ENCODE results near the gene PPARA.
"Not testable (repeated sequence)": the region's sequence is repeated elsewhere in the genome, so short reads cannot be mapped to it uniquely, and the experiment has no call there.

The PPARA gene

DNA sequence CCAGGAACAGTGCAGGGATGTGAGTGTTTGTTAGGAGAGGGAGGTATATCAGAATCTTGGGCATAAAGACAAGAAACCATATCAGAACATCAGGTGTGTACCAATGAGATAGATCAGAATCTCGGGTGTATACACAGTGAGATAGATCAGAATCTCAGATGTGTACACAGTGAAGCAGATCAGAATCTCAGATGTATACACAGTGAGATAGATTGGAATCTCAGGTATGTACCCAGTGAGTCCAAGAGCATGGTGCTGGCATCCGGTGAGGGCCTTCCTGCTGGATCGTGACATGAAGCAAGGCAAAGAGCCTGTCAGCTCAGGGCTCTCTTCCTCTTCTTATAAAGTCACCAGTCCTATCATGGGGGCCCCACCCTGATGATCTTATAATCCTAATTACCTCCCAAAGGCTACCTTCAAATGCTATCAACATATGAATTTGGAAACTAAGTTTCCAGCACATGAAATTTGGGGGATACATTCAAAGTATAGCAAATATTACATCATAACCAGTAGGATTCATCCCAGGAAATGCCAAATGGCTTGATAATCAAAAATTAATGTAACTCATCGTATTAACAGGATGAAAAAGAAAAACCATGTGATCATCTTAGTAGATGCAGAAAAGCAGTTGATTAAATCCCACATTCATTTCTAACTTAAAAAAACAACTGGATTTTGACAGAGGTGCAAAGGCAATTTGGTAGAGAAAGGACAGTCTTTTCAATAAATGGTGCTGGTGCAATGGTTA, 28.6 kb downstream of the PPARA start:
- DNase-seq: no peak

DNA sequence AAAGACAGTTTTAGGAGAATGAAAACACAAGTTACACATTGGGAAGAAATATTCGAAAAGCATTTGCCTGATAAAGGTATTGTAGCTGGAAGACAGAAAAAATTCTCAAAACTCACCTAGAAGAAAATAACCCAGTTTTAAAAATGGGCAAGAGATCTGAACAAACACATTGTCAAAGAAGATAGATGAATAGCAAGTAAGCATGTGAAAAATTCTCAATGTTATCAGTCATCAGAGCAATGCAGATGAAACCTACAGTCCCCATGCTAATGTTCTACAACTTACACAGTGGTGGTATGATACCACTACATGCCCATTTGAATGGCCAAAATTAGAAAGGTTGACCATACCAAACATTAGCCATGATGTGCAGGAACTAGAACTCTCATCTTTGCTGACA, 29.4 kb downstream of the PPARA start:
- DNase-seq: no peak

GRCh38 chr22:46180370-46181137, 30.2 kb downstream of the PPARA start:
- no peak for DNase-seq

DNA sequence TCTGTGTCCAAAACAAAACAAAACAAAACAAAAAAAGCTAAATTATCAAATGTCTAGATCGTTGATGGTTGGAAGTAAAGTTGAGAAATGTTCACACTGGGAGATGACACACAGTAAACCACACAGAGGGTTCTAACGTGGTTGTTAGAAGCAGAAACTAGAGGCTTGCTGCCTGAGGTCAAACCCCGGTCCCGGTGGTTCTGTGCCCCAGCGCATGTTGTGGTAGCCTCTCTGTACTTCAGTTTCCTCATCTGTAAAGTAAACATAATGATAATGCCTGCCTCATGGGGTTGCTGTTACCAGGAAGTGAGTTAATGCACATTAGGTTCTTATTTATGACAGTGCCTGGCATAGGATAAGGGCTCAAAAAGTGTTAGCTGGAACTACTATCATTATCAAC, 33.4 kb downstream of the PPARA start:
- no peak for DNase-seq

DNA sequence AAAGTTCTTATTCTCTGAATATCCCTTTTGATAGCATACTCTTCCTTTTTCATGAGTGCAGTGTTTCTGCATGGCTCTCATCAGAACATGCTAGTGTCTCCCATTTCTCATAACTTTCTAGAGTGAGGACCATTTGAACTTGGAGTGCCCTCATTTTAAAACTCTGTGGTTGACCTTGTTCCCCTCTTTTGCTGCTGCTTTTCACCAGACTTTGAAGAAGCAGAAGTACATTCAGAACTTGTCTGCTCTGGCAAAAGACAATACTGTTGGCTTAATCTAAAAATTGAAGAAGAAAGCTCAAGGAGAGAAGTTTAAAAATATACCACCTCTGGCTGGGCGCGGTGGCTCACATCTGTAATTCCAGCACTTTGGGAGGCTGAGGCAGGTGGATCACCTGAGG, 35.0 kb downstream of the PPARA start:
- DNase-seq: no peak

DNA sequence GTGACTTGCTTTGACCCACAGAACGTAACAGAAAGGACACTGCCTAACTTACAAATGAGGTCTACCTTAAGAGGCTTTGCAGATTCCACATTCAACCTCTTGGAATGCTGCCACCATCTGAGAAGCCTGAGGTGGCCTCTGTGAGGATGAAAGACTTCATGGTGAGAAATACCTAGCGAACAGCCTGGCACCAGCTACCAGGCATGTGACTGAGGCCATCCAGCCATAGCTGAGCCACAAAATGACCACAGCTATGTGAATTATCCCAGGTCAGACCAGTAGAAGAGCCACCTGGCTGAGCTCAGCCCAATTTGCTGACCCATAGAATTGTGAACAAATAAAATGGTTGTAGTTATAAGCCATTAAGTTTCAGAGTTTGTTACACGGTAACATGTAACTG, 37.5 kb downstream of the PPARA start:
- DNase-seq: no peak

- DNase-seq: no peak
Observed at GRCh38 chr22:46192210-46192993, 42.1 kb downstream of the PPARA start.

- DNase-seq: no peak
Observed at GRCh38 chr22:46193898-46194310, 43.6 kb downstream of the PPARA start.

DNA sequence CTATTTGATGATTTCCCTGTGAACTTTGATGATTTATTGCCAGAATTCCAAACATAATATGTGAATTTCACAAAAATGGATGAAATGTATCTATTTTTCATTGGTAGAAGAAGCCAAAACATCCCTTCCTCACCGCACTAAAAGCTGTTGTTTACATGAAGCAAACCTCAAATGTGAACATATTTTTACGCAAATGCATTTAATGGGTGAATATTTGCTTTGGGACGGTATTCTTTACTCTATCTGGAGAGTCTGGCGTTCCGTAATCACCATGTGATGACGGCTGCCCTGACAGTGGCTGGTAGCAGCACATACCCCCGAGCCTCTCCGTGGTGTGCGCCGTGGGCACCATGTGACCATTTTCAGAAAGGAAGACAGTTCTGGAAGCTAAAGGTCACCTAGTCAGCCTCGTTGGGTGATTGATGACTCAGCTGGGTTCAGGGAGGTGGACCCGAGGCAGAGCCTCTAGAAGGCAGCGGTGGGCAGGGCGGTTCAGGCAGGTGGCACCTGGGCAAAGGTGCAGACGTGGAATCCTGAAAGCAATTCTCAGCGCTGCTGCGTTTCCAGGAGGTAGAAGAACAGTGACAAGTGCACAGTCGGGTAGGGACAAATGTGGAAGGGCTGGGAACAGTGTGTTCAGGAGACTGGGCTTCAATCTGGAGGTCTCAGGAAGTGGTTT, 45.3 kb downstream of the PPARA start:
- no peak for DNase-seq

- no peak for DNase-seq
Observed at GRCh38 chr22:46196278-46196677, 46.0 kb downstream of the PPARA start.

- no peak for DNase-seq
Observed at GRCh38 chr22:46198274-46198673, 47.9 kb downstream of the PPARA start.

DNA sequence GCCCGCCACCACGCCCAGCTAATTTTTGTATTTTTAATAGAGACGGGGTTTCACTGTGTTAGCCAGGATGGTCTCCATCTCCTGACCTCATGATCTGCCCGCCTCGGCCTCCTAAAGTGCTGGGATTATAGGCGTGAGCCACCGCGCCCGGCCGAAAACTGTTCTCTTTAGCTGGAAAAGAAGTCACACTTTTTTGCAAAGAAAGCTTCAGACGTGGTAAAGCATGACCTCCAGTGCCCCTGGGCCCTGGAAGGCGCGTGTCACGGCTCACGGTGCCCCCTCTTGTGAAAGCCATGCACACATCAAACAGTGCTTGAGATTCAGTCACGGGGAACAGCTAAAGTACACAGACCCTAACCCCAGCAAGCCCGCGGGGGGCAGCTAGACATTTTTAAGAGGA, 48.5 kb downstream of the PPARA start:
- not testable (repeated sequence) for DNase-seq

- no peak for DNase-seq
Observed at GRCh38 chr22:46201059-46201757, 50.9 kb downstream of the PPARA start.

- no peak for DNase-seq
Observed at GRCh38 chr22:46202897-46203600, 52.7 kb downstream of the PPARA start.

DNA sequence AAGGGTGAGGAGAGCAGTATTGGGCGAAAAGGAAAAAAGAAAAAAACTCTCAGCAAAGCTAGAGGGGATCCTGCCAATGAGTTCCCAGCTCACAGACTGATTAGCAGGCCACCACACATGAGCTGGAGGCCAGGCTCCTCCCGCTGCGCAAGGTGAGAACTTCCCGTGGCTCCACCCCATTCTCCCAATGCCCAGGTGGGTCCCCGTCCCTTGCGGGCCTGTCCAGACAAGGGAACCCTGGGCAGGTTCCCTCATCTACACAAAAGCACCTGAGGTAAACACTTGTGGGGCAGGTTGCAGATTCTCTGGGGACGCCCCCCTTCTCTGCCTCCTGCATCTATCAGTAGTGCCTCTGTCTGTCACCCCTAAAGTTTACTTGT, 53.3 kb downstream of the PPARA start:
- DNase-seq: no peak

DNA sequence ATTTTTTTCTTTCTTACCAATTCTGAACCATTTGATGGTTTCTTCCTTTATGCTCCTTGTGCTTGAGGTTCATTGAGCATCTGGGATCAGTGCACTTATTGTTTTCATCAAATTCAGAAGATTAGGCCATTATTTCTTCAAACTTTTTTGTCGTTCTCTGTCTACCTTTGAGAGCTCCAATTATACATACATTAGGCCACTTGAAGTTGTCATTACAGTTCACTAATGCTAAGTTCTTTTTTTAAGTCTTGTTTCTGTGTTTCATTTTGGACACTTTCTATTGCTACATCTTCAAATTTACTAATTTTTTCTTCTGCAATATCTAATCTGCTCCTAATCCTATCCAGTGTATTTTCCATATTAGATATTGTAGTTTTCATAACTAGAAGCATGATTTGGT, 58.9 kb downstream of the PPARA start:
- no peak for DNase-seq

GRCh38 chr22:46212195-46212594, 61.9 kb downstream of the PPARA start:
- no peak for DNase-seq

DNA sequence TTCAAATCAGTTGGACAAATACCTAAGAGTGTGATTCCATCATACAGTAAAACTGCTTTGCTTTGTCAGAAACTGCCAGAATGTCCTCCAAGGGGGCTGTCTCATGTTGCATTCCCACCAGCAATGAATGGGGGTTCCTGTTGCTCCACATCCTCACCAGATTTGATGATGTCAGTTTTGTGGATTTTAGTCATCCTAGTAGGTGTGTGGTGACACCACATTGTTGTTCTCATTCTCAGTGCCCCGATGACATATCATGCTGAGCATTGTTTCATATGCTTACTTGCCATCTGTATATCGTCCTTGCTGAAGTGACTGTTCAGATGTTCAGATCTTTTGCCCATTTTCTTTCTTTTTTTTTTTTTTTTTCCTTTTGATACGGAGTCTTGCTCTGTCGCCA, 62.7 kb downstream of the PPARA start:
- no peak for DNase-seq

GRCh38 chr22:46214149-46214548, 63.8 kb downstream of the PPARA start:
- no peak for DNase-seq

DNA sequence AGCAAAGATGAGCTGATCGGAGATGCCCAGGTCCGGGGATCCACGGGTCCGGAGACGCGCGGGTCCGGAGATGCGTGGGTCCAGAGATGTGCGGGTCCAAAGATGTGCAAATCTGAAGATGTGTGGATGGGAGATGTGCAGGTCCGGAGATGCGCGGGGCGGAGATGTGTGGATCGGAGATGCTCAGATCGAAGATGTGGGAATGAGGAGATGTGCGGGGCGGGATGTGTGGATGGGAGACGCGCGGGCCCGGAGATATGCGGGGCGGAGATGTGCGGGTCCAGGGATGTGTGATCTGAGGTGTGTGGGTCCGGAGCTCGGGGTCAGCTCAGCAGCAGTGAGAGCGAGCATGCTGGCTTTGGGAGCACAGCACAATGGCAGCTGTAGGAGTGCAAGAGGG, 64.3 kb downstream of the PPARA start:
- DNase-seq: no peak

DNA sequence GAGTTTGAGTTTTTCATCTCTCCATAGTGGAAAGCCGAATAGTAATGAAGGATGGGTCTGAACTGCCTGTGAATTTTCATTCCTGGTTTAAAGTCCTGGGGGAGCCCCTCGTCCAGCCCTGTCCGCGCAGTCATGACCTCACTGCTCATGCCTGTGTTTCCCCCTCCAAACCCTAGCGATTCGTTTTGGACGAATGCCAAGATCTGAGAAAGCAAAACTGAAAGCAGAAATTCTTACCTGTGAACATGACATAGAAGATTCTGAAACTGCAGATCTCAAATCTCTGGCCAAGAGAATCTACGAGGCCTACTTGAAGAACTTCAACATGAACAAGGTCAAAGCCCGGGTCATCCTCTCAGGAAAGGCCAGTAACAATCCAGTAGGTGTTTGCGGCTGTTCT, 69.3 kb downstream of the PPARA start:
- DNase-seq: no peak

DNA sequence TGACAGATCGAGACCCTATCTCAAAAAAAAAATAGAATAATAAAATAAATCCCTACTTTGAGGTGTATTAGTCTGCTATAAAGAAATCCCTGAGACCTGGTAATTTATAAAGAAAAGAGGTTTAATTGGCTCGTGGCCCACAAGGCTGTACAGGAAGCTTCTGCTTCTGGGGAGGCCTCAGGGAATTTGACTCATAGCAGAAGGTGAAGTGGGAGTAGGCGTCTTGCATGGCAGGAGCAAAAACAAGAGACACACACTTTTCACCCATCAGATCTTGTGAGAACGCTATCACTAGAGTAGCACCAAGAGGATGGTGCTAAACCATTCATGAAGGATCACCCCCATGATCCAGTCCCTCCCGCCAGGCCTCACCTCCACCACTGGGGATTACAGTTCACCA, 70.6 kb downstream of the PPARA start:
- DNase-seq: no peak
